Neuronal stem cell (in vitro differentiated cells): ENCODE results near the gene AFF3.
"Not testable (repeated sequence)": the region's sequence is repeated elsewhere in the genome, so short reads cannot be mapped to it uniquely, and the experiment has no call there.

Source experiments
- DNase-seq: peaks from one replicate; pipeline ENCODE4 v3.0.0-alpha.2; 2013; ENCODE audit warnings: low spot score
- H2AFZ ChIP-seq: one replicate; pipeline ENCODE4 v1.6.1; 2013; ENCODE audit warnings: mild to moderate bottlenecking, low read length, inconsistent platforms
- H2AK5ac ChIP-seq: 2 replicates; pipeline ENCODE4 v1.6.1; 2013; ENCODE audit warnings: low read depth, mild to moderate bottlenecking, inconsistent platforms, low read length, moderate library complexity, mixed read lengths
- H2BK120ac ChIP-seq: 2 replicates; pipeline ENCODE4 v1.6.1; 2013; ENCODE audit warnings: low read depth, mild to moderate bottlenecking, inconsistent platforms, low read length, moderate library complexity, mixed read lengths
- H2BK12ac ChIP-seq: one replicate; pipeline ENCODE4 v1.6.1; 2013; ENCODE audit warnings: low read length, inconsistent platforms
- H2BK15ac ChIP-seq: 2 replicates; pipeline ENCODE4 v1.6.1; 2013; ENCODE audit warnings: mild to moderate bottlenecking, low read length, inconsistent platforms, mixed read lengths
- H2BK5ac ChIP-seq: one replicate; pipeline ENCODE4 v1.6.1; 2013; ENCODE audit warnings: inconsistent platforms, mild to moderate bottlenecking, low read length, moderate library complexity
- H3K14ac ChIP-seq: one replicate; pipeline ENCODE4 v1.6.1; 2013; ENCODE audit warnings: low read length, inconsistent platforms
- H3K18ac ChIP-seq: 2 replicates; pipeline ENCODE4 v1.6.1; 2013; ENCODE audit warnings: low read length, inconsistent platforms
- H3K23ac ChIP-seq: 2 replicates; pipeline ENCODE4 v1.6.1; 2013; ENCODE audit warnings: low read depth, mild to moderate bottlenecking, mixed read lengths, low read length, inconsistent platforms; ENCODE audit not compliant: poor library complexity
- H3K27ac ChIP-seq: replicated peaks from 3 replicates; pipeline ENCODE4 v1.5.1; 2013; ENCODE audit warnings: low read length, inconsistent platforms
- H3K27me3 ChIP-seq, 3 experiments: 2 replicates each; pipeline ENCODE4 v1.6.1; 2013; ENCODE audit warnings: low read length in 3 of 3, mild to moderate bottlenecking in 2 of 3, inconsistent platforms in 1 of 3, low read depth in 1 of 3, mixed read lengths in 1 of 3, moderate library complexity in 1 of 3; ENCODE audit not compliant: control insufficient read depth in 3 of 3, insufficient read depth in 3 of 3
- H3K36me3 ChIP-seq, 2 donors: replicated peaks in 1 of 2; 2 replicates each; pipeline ENCODE4 v1.6.1; 2013; ENCODE audit warnings: low read length in 2 of 2; ENCODE audit not compliant: control insufficient read depth in 2 of 2, insufficient read depth in 2 of 2
- H3K4ac ChIP-seq: 2 replicates; pipeline ENCODE4 v1.6.1; 2013; ENCODE audit warnings: inconsistent platforms, mild to moderate bottlenecking, low read length, moderate library complexity
- H3K4me1 ChIP-seq, 2 donors: 1 replicate in 1 of 2; 2 replicates in 1 of 2; pipeline ENCODE4 v1.6.1; 2013; ENCODE audit warnings: low read length in 2 of 2, low read depth in 1 of 2; ENCODE audit not compliant: control insufficient read depth in 2 of 2, insufficient read depth in 1 of 2
- H3K4me2 ChIP-seq: one replicate; pipeline ENCODE4 v1.6.1; 2013; ENCODE audit warnings: mild to moderate bottlenecking, low read length, inconsistent platforms; ENCODE audit not compliant: insufficient read depth, poor library complexity, severe bottlenecking
- H3K4me3 ChIP-seq, 2 donors: 2 replicates each; pipeline ENCODE4 v1.5.1; 2013; ENCODE audit warnings: low read length in 2 of 2, mild to moderate bottlenecking in 2 of 2, inconsistent platforms in 1 of 2, moderate library complexity in 1 of 2
- H3K79me1 ChIP-seq: one replicate; pipeline ENCODE4 v1.6.1; 2013; ENCODE audit warnings: low read depth, mild to moderate bottlenecking, inconsistent platforms, low read length, moderate library complexity
- H3K9ac ChIP-seq: one replicate; pipeline ENCODE4 v1.6.1; 2013; ENCODE audit warnings: mild to moderate bottlenecking, low read depth, low read length, inconsistent platforms; ENCODE audit not compliant: poor library complexity
- H3K9me3 ChIP-seq, 2 donors: replicated peaks in 1 of 2; 2 replicates each; pipeline versions ENCODE3 to v1.6.1; 2013; ENCODE audit warnings: low read length in 2 of 2, mild to moderate bottlenecking in 2 of 2, inconsistent platforms in 1 of 2, low read depth in 1 of 2, mixed read lengths in 1 of 2, moderate library complexity in 1 of 2; ENCODE audit not compliant: control insufficient read depth in 2 of 2, insufficient read depth in 1 of 2
- H4K8ac ChIP-seq: one replicate; pipeline ENCODE4 v1.6.1; 2013; ENCODE audit warnings: low read depth, mild to moderate bottlenecking, inconsistent platforms, low read length, moderate library complexity
- H4K91ac ChIP-seq: one replicate; pipeline ENCODE4 v1.6.1; 2013; ENCODE audit warnings: low read length, low read depth, mild to moderate bottlenecking, inconsistent platforms; ENCODE audit not compliant: poor library complexity
- WGBS, 2 donors: extraction: QIAGEN DNeasy Blood & Tissue Kit; methylation state at CpG; one replicate each; pipeline ENCODE4 v1.1.7; 2013; ENCODE audit warnings: missing lambda C conversion rate in 2 of 2, mixed read lengths in 1 of 2; ENCODE audit not compliant: insufficient read length in 2 of 2, insufficient replicate concordance in 1 of 2; ENCODE audit errors: extremely low coverage in 2 of 2; 5-methylcytosine and 5-hydroxymethylcytosine counted together

Gene AFF3

GRCh38 chr2:99504844-99505584 lies 637.4 kb downstream of the AFF3 start:
- Histone ChIP-seq H3K4me3 (no peak overlapping the region), H3K27ac (no peak overlapping the region), H3K9ac (no peak overlapping the region), H2AFZ (no peak overlapping the region), H3K14ac (no peak overlapping the region), H2BK15ac (no peak overlapping the region), H2BK5ac (no peak overlapping the region), H3K4me1 (no peaks in the 10 kb centered on the region), H3K36me3 (no peaks in the 10 kb centered on the region), H4K91ac (no peak overlapping the region), H2AK5ac (no peak overlapping the region), H3K18ac (no peak overlapping the region), H3K4ac (no peak overlapping the region), H3K79me1 (no peaks in the 10 kb centered on the region), H4K8ac (no peak overlapping the region), H3K23ac (no peak overlapping the region), H3K9me3 (no peaks in the 10 kb centered on the region), H3K27me3 (peaks cover 0 to 7% (median 0%) of the 10 kb centered on the region in 3 experiments), H2BK12ac (no peak overlapping the region), H3K4me2 (no peak overlapping the region), H2BK120ac (no peak overlapping the region)
- no CpG with 5 or more reads among the region's 4 CpGs for WGBS, 2 donors
- DNase-seq, result no peak

- H3K18ac ChIP-seq, H2BK12ac ChIP-seq, H2BK120ac ChIP-seq, H3K27ac ChIP-seq, H2AK5ac ChIP-seq, H3K23ac ChIP-seq, H2BK5ac ChIP-seq, H3K14ac ChIP-seq, H2BK15ac ChIP-seq, H3K4me3 ChIP-seq, H4K8ac ChIP-seq, H3K79me1 ChIP-seq, H3K9ac ChIP-seq, H3K4ac ChIP-seq, H3K9me3 ChIP-seq, DNase-seq, H3K4me1 ChIP-seq, H2AFZ ChIP-seq, H3K36me3 ChIP-seq, H3K4me2 ChIP-seq, H4K91ac ChIP-seq: not testable (repeated sequence)
- H3K27me3 ChIP-seq, result peaks cover 0 to 16% (median 0%) of the 10 kb centered on the region in 3 experiments
- WGBS, 2 donors, result no CpG with 5 or more reads among the region's 8 CpGs
Measured at GRCh38 chr2:99503662-99504416, 638.6 kb downstream of the AFF3 start.

- H3K14ac ChIP-seq, result no peak overlapping the region
- H3K23ac ChIP-seq, result no peak overlapping the region
- no peak overlapping the region for H3K4me3 ChIP-seq
- no peak overlapping the region for H2BK12ac ChIP-seq
- H3K9ac ChIP-seq, result no peak overlapping the region
- H3K9me3 ChIP-seq, result no peaks in the 10 kb centered on the region
- no peak overlapping the region for H4K8ac ChIP-seq
- H3K18ac ChIP-seq, result no peak overlapping the region
- WGBS, 2 donors, result no CpG with 5 or more reads among the region's 2 CpGs
- no peak overlapping the region for H2BK5ac ChIP-seq
- no peak overlapping the region for H2BK120ac ChIP-seq
- DNase-seq, result no peak
- H3K4ac ChIP-seq, result no peak overlapping the region
- H2AK5ac ChIP-seq, result no peak overlapping the region
- H3K4me2 ChIP-seq, result no peak overlapping the region
- peaks cover 0 to 4% of the 10 kb centered on the region in 2 donors for H3K4me1 ChIP-seq
- no peaks in the 10 kb centered on the region for H3K79me1 ChIP-seq
- no peak overlapping the region for H2AFZ ChIP-seq
- no peak overlapping the region for H4K91ac ChIP-seq
- H3K36me3 ChIP-seq, result no peaks in the 10 kb centered on the region
- peaks cover 0 to 13% (median 0%) of the 10 kb centered on the region in 3 experiments for H3K27me3 ChIP-seq
- H2BK15ac ChIP-seq, result no peak overlapping the region
- H3K27ac ChIP-seq, result no peak overlapping the region
Measured at GRCh38 chr2:99496021-99496420, 646.4 kb downstream of the AFF3 start.
